CD4-positive, alpha-beta memory T cell (primary cell): ENCODE data around the gene P3H2. TPM values are rescaled to one million over a fixed set of nuclear protein-coding genes. Genes with fewer than 3 reads are reported as not detected.

Experiments
- CTCF ChIA-PET: fragments of 350-600 bp; sonication (Branson Sonifier 250); formaldehyde crosslinking; loops from one replicate; lab custom pipeline; 2021; ENCODE audit warnings: inconsistent platforms; ENCODE audit not compliant: partially characterized antibody; lab: Charles Lee
- POLR2A ChIA-PET: fragments of 350-600 bp; sonication (Branson Sonifier 250); formaldehyde crosslinking; loops from one replicate; lab custom pipeline; 2021; ENCODE audit not compliant: partially characterized antibody; lab: Charles Lee
- DNase-seq, 5 donors: peaks; one replicate each; pipeline versions ENCODE4 v3.0.0 to v3.0.0-alpha.2; 2020 to 2022; ENCODE audit warnings: mixed read lengths in 1 of 5
- H3K27ac ChIP-seq: one replicate; pipeline ENCODE4 v1.7.0; 2013; ENCODE audit warnings: low read depth, low read length
- H3K27me3 ChIP-seq: 2 replicates; pipeline ENCODE4 v1.7.0; 2013; ENCODE audit warnings: mild to moderate bottlenecking, low read length, moderate library complexity; ENCODE audit not compliant: insufficient read depth
- H3K36me3 ChIP-seq: 2 replicates; pipeline ENCODE4 v1.7.0; 2013; ENCODE audit warnings: mild to moderate bottlenecking, low read length, moderate library complexity; ENCODE audit not compliant: insufficient read depth
- H3K4me1 ChIP-seq: 2 replicates; pipeline ENCODE4 v1.7.0; 2013; ENCODE audit warnings: mild to moderate bottlenecking, low read length, moderate library complexity; ENCODE audit not compliant: insufficient read depth
- H3K4me3 ChIP-seq, 2 donors: one replicate each; pipeline ENCODE4 v1.7.0; 2013; ENCODE audit warnings: low read length in 2 of 2, mild to moderate bottlenecking in 1 of 2
- H3K9me3 ChIP-seq, 2 donors: one replicate each; pipeline ENCODE4 v1.7.0; 2013; ENCODE audit warnings: low read length in 2 of 2, control low read depth in 1 of 2; ENCODE audit not compliant: control insufficient read depth in 1 of 2
- H3K27ac Mint-ChIP-seq, 7 donors: one replicate each; pipeline ENCODE4 v1.8.0; 2020 to 2021; ENCODE audit warnings: mixed read lengths in 7 of 7, mild to moderate bottlenecking in 6 of 7, inconsistent platforms in 3 of 7, moderate library complexity in 3 of 7
- H3K27me3 Mint-ChIP-seq, 2 donors: one replicate each; pipeline ENCODE4 v1.8.0; 2020 to 2021; ENCODE audit warnings: mixed read lengths in 2 of 2
- H3K36me3 Mint-ChIP-seq, 2 donors: one replicate each; pipeline ENCODE4 v1.8.0; 2020 to 2021; ENCODE audit warnings: mixed read lengths in 2 of 2, inconsistent platforms in 1 of 2, mild to moderate bottlenecking in 1 of 2
- H3K4me1 Mint-ChIP-seq, 4 donors: one replicate each; pipeline ENCODE4 v1.8.0; 2020 to 2021; ENCODE audit warnings: mixed read lengths in 4 of 4, mild to moderate bottlenecking in 1 of 4
- H3K4me3 Mint-ChIP-seq, 8 donors: one replicate each; pipeline ENCODE4 v1.8.0; 2020 to 2021; ENCODE audit warnings: mixed read lengths in 8 of 8, mild to moderate bottlenecking in 7 of 8, moderate library complexity in 6 of 8, inconsistent platforms in 3 of 8
- H3K9me3 Mint-ChIP-seq, 8 donors: one replicate each; pipeline ENCODE4 v1.8.0; 2020 to 2021; ENCODE audit warnings: mixed read lengths in 8 of 8, mild to moderate bottlenecking in 5 of 8, inconsistent platforms in 3 of 8, moderate library complexity in 1 of 8
- intact Hi-C: fragments of 100-400 bp; cut with micrococcal nuclease; formaldehyde crosslinking; loops from one replicate; pipeline ENCODE4 v1.15.1; 2023
- polyA plus RNA-seq, 2 donors: library from polyadenylated mRNA; unstranded; fragments of 300-500 nt; fragmentation: Illumina TruSeq; gene quantifications; one replicate each; pipeline ENCODE4 v1.2.3, GENCODE V29; 2021
- total RNA-seq, 2 experiments: library from RNA; stranded (reverse); gene quantifications; one replicate each; pipeline ENCODE4 v1.2.3, GENCODE V29; 2021

P3H2 gene
- total and polyA plus RNA-seq, 4 experiments from 2014 or later = not detected

DNA sequence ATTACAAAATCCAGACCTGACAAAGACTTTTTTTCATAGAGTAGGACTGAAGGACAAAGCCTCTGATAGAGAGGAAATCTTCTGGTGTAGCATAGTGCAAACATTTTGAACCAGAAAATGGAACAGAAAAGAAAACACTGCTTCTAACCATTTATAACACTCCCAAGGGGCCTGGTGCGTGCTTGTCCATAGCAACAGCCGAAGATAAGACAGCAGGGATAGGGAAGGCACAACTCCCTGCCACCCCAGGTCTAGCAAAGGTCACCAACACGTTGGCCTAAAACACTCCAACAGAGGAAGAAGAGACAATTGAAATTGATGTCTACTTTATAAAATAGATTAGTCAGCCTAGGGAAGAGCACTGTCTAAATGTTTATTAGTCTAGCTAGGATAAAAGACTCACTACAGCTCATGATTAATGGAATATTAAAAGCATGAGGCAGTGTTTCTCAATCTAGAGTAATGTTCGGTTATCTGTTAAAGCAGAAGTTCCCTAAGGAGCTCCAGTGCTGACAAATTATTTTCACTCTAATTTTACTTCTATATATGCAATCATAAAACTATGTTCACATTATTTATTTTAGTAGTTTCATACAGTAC, 145.2 kb downstream of the P3H2 start:
- no peak overlapping the region for H3K27ac Mint-ChIP-seq
- POLR2A ChIA-PET = no interaction called here
- no peak overlapping the region for H3K27ac ChIP-seq
- intact Hi-C loops = no loop called here
- no peaks in the 10 kb centered on the region for H3K36me3 Mint-ChIP-seq
- no peaks in the 10 kb centered on the region for H3K36me3 ChIP-seq
- CTCF ChIA-PET = interaction anchor here (2.8 kb wide), 1 partner anchor 14 kb away, joined by 17 read pairs; no protein-coding TSS in a partner anchor
- H3K4me1 Mint-ChIP-seq = no peaks in the 10 kb centered on the region
- no peaks in the 10 kb centered on the region for H3K27me3 ChIP-seq
- H3K9me3 Mint-ChIP-seq = peaks cover 0 to 3% (median 0%) of the 10 kb centered on the region in 8 donors
- no peak for DNase-seq
- no peak overlapping the region for H3K4me3 Mint-ChIP-seq
- no peak overlapping the region for H3K4me3 ChIP-seq
- peaks cover 22 to 24% of the 10 kb centered on the region in 2 donors for H3K27me3 Mint-ChIP-seq
- H3K4me1 ChIP-seq = no peaks in the 10 kb centered on the region
- no peaks in the 10 kb centered on the region for H3K9me3 ChIP-seq

- no peak overlapping the region for H3K27ac Mint-ChIP-seq
- intact Hi-C loops = no loop called here
- Histone ChIP-seq H3K27ac (no peak overlapping the region), H3K27me3 (no peaks in the 10 kb centered on the region), H3K4me3 (no peak overlapping the region), H3K9me3 (no peaks in the 10 kb centered on the region), H3K36me3 (no peaks in the 10 kb centered on the region), H3K4me1 (no peaks in the 10 kb centered on the region)
- H3K9me3 Mint-ChIP-seq = peaks cover 0 to 3% (median 0%) of the 10 kb centered on the region in 8 donors
- H3K4me1 Mint-ChIP-seq = no peaks in the 10 kb centered on the region
- no peak for DNase-seq
- H3K27me3 Mint-ChIP-seq = peaks cover 21 to 24% of the 10 kb centered on the region in 2 donors
- H3K36me3 Mint-ChIP-seq = no peaks in the 10 kb centered on the region
- no peak overlapping the region for H3K4me3 Mint-ChIP-seq
- POLR2A ChIA-PET = no interaction called here
- CTCF ChIA-PET = interaction anchor here (0.8 to 2.8 kb wide), 2 partner anchors 13 to 348 kb away, joined by 3 to 17 read pairs; partner anchors contain the start of gene CLDN1
Measured at GRCh38 chr3:189974359-189974758, 146.3 kb downstream of the P3H2 start.

DNA sequence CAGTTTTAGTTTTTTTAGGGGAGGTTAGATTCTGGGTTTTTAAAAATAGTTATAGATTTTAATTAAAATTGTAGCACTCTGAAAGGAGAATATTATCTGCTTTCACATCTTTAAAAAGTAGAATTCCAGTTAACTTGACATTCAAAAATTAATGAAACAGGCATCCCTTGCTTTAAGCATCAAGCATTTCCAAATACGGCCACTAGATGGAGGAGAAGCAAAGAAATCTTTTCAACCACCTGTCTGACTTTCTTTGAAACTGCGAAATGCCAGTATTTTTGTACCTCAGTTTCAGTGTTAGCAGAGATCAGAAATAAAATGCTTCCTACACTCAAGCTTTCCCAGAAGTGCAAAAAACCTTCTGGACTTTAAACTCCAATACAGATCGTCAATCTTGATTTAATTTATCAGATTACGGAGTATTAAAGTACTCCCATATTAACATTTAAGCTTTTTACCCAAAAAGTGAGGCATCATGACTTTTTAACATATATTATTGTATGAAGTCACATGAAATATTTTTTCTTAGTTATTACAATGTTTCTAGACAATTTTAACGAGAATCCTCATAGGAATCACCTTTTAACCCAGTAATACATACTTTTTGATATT, 153.3 kb downstream of the P3H2 start:
- Histone ChIP-seq H3K4me3 (no peak overlapping the region), H3K4me1 (no peaks in the 10 kb centered on the region), H3K36me3 (no peaks in the 10 kb centered on the region), H3K27me3 (no peaks in the 10 kb centered on the region), H3K9me3 (no peaks in the 10 kb centered on the region), H3K27ac (no peak overlapping the region)
- peak in 4 of 5 donors; percentile 16 to 43 (median 34) for DNase-seq
- Mint-ChIP-seq H3K9me3 (no peaks in the 10 kb centered on the region), H3K4me1 (peaks cover 0 to 2% (median 0%) of the 10 kb centered on the region in 4 donors), H3K4me3 (no peak overlapping the region), H3K27ac (no peak overlapping the region), H3K36me3 (no peaks in the 10 kb centered on the region), H3K27me3 (peaks cover 0 to 4% of the 10 kb centered on the region in 2 donors)
- intact Hi-C loops = loop anchor here (1.0 to 5.0 kb wide), 4 partner anchors 235 to 729 kb away; partner anchors contain the start of gene CLDN1
- POLR2A ChIA-PET = no interaction called here
- CTCF ChIA-PET = interaction anchor here (0.9 to 2.6 kb wide), 10 partner anchors 10 to 695 kb away, joined by 3 to 13 read pairs (median 4); partner anchors contain the start of gene CLDN1

GRCh38 chr3:189966843-189967242, 153.9 kb downstream of the P3H2 start:
- H3K4me1 ChIP-seq = no peaks in the 10 kb centered on the region
- Mint-ChIP-seq H3K27ac (no peak overlapping the region), H3K27me3 (peaks cover 0 to 4% of the 10 kb centered on the region in 2 donors), H3K9me3 (no peaks in the 10 kb centered on the region), H3K4me1 (peaks cover 0 to 2% (median 0%) of the 10 kb centered on the region in 4 donors), H3K36me3 (no peaks in the 10 kb centered on the region), H3K4me3 (no peak overlapping the region)
- H3K27me3 ChIP-seq = no peaks in the 10 kb centered on the region
- ChIA-PET POLR2A (no interaction called here), CTCF (interaction anchor here (0.7 to 2.6 kb wide), 9 partner anchors 9 to 695 kb away, joined by 3 to 13 read pairs (median 4); partner anchors contain the start of gene CLDN1)
- no peak overlapping the region for H3K27ac ChIP-seq
- H3K4me3 ChIP-seq = no peak overlapping the region
- H3K36me3 ChIP-seq = no peaks in the 10 kb centered on the region
- no peak for DNase-seq
- H3K9me3 ChIP-seq = no peaks in the 10 kb centered on the region
- intact Hi-C loops = loop anchor here (1.0 to 5.0 kb wide), 4 partner anchors 235 to 730 kb away; partner anchors contain the start of gene CLDN1

DNA sequence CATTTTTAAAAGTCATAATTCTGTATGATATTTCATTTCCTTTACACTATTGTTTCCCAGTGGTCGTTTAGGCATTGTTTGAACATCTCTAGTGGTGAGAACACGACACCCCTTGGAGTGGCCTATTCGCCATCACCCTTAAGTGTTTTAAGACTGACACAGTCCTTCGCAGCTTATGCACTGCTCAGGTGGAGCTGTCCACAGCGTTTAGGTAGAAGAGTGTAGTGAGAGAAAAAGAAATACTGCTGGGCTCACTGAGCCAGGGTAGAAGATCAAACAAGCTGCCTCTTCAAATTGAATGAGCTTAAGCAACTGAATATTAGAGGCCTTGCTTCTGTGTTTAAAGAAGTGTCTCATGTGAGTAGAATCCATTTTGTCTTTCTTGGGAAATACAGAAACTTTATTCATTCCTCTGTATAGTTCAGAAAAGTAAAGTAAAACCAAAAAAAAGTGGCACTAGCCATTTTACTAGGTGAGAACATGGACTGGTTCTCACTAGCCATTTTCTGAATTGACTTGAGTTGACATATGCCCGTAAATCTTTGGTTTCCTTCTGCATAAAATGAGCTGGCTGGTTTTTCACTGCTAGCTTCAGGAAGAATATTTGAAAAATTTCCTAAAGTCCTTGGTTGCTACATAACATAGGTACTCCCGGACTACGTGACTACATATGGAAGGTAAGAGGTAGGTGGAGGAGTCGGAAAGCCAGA, 155.9 kb downstream of the P3H2 start:
- intact Hi-C loops = loop anchor here (5.0 kb wide), 1 partner anchor 238 kb away; no protein-coding TSS in a partner anchor
- no peak for DNase-seq
- H3K27me3 ChIP-seq = no peaks in the 10 kb centered on the region
- Mint-ChIP-seq H3K4me1 (peaks cover 4 to 6% (median 4%) of the 10 kb centered on the region in 4 donors), H3K27me3 (peaks cover 5 to 9% of the 10 kb centered on the region in 2 donors), H3K4me3 (no peak overlapping the region), H3K36me3 (no peaks in the 10 kb centered on the region), H3K9me3 (no peaks in the 10 kb centered on the region), H3K27ac (no peak overlapping the region)
- peaks cover 6% of the 10 kb centered on the region for H3K4me1 ChIP-seq
- CTCF ChIA-PET = interaction anchor here (1.4 to 7.3 kb wide), 4 partner anchors 13 to 357 kb away, joined by 3 to 77 read pairs (median 8); partner anchors contain the start of gene CLDN1
- H3K27ac ChIP-seq = no peak overlapping the region
- H3K9me3 ChIP-seq = no peaks in the 10 kb centered on the region
- POLR2A ChIA-PET = no interaction called here
- H3K36me3 ChIP-seq = no peaks in the 10 kb centered on the region
- H3K4me3 ChIP-seq = no peak overlapping the region

DNA sequence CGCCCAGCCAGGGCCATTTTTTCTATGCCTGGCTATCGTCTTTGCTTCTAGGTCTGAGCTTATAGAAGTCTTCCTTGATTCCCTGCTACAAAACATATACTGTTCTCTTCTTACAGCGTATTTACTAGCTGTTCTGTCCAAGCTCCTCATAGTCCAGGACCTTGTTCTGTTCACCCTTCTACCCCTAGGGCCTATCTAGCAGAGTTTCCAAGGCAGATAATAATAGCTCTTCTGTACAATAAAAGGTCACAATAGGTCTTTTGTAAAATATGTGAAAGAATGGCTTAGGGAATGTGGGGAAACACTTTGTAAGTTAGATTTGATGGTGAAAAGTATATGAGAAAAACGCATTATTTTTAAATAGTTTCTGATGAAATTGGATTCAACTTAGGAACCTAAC, 158.2 kb downstream of the P3H2 start:
- H3K27me3 ChIP-seq = no peaks in the 10 kb centered on the region
- Mint-ChIP-seq H3K4me1 (peaks cover 4 to 8% (median 5%) of the 10 kb centered on the region in 4 donors), H3K27me3 (peaks cover 11% of the 10 kb centered on the region in 2 donors), H3K27ac (no peak overlapping the region), H3K36me3 (no peaks in the 10 kb centered on the region), H3K4me3 (no peak overlapping the region), H3K9me3 (no peaks in the 10 kb centered on the region)
- DNase-seq = no peak
- POLR2A ChIA-PET = no interaction called here
- no peaks in the 10 kb centered on the region for H3K9me3 ChIP-seq
- CTCF ChIA-PET = interaction anchor here (0.8 to 7.3 kb wide), 15 partner anchors 9 to 694 kb away, joined by 3 to 77 read pairs (median 11); partner anchors contain the start of gene CLDN1
- intact Hi-C loops = no loop called here
- no peak overlapping the region for H3K27ac ChIP-seq
- peaks cover 6% of the 10 kb centered on the region for H3K4me1 ChIP-seq
- H3K36me3 ChIP-seq = no peaks in the 10 kb centered on the region
- no peak overlapping the region for H3K4me3 ChIP-seq
